ENCODE data around the gene CAST.

The CAST gene

GRCh38 chr5:96654209-96654608, 8.0 kb upstream of the CAST start:
- Histone ChIP-seq H3K9me3 (ENCODE audit: severe bottlenecking) (no peaks in the 10 kb centered on the region), H3K27me3 (ENCODE audit: insufficient read depth, low read depth, severe bottlenecking) (no peaks in the 10 kb centered on the region), H3K27ac (no peak overlapping the region), H3K36me3 (no peaks in the 10 kb centered on the region), H3K4me3 (ENCODE audit: low read depth, low read length) (no peak overlapping the region)
- no peak for TF ChIP-seq CTCF (IDR thresholded peaks at IDR 0.05; ENCODE audit: low read depth, low read length)
- DNase-seq: no peak

DNA sequence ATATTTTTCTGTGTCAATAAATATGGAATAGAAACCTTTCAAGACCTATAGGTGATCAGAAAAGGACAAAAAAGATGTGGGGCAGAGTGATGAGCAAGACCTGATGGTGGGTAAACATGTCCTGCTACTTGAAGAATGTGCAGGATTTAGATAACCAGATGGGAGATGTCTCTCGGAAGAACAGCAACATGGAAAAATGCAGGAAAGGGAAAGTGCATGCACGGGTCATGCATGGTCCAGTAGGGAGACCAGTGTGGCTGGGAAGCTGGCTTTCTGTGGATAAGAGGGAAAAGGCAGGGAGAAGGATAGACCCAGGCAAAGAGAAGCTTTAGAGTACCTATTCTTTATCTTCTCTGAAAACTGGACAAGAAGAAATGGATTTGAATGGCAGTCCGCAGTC, 7.1 kb upstream of the CAST start:
- Histone ChIP-seq H3K27ac (no peak overlapping the region), H3K9me3 (ENCODE audit: severe bottlenecking) (no peaks in the 10 kb centered on the region), H3K27me3 (ENCODE audit: insufficient read depth, low read depth, severe bottlenecking) (no peaks in the 10 kb centered on the region), H3K36me3 (no peaks in the 10 kb centered on the region), H3K4me3 (ENCODE audit: low read depth, low read length) (no peak overlapping the region)
- DNase-seq: no peak
- TF ChIP-seq CTCF (IDR thresholded peaks at IDR 0.05; ENCODE audit: low read depth, low read length): no peak

DNA sequence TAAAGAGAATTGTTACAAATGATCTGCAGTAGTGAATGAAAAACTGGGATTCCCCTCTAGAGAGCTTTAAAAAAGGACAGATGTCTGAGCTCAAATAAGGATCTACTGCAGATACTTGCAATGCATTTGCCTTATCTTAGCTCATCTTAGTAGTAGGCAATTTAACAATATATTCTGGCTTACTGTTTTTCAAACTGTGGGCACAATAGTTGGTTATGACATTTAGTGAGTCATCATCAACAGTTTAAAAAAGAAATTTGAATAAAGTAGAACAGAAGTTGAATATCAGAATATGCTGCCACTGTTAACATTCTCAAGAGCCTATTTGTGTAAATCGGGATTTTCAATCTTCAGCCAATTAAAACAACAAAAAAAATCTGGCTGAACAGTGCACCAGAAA, 6.7 kb upstream of the CAST start:
- Histone ChIP-seq H3K36me3 (no peaks in the 10 kb centered on the region), H3K4me3 (ENCODE audit: low read depth, low read length) (no peak overlapping the region)

GRCh38 chr5:96657068-96657467, 5.1 kb upstream of the CAST start:
- no peak for DNase-seq
- Histone ChIP-seq H3K36me3 (no peaks in the 10 kb centered on the region), H3K27ac (no peak overlapping the region), H3K9me3 (ENCODE audit: severe bottlenecking) (no peaks in the 10 kb centered on the region), H3K4me3 (ENCODE audit: low read depth, low read length) (no peak overlapping the region), H3K27me3 (ENCODE audit: insufficient read depth, low read depth, severe bottlenecking) (no peaks in the 10 kb centered on the region)
- TF ChIP-seq CTCF (IDR thresholded peaks at IDR 0.05; ENCODE audit: low read depth, low read length): no peak

More for the DNA sequence above, 6.7 kb upstream of the CAST start:
- H3K27me3 ChIP-seq (ENCODE audit: insufficient read depth, low read depth, severe bottlenecking): no peaks in the 10 kb centered on the region
- DNase-seq: no peak
- no peak for TF ChIP-seq CTCF (IDR thresholded peaks at IDR 0.05; ENCODE audit: low read depth, low read length)
- H3K9me3 ChIP-seq (ENCODE audit: severe bottlenecking): no peaks in the 10 kb centered on the region
- H3K27ac ChIP-seq: no peak overlapping the region

DNA sequence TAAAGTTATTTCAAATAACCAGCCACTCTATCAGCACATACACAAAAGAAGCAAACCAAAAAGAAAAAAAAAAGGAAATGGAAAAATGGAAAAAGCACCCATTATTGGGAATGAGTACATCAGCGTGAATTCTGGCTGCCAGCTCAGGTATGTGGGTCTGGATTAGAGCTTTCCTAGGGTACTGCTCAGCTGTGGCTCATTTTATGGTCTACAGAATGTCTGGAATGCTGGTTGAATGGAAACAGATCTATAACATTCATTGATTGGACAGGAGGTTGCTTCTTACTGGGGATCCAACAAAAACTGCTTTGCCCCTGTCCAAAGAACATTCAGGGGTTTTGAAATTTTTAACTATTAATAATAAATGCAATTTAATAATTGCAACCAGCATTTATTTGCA, 3.9 kb upstream of the CAST start:
- Histone ChIP-seq H3K36me3 (no peaks in the 10 kb centered on the region), H3K27ac (no peak overlapping the region), H3K4me3 (ENCODE audit: low read depth, low read length) (no peak overlapping the region), H3K9me3 (ENCODE audit: severe bottlenecking) (no peaks in the 10 kb centered on the region), H3K27me3 (ENCODE audit: insufficient read depth, low read depth, severe bottlenecking) (no peaks in the 10 kb centered on the region)
- DNase-seq: no peak
- no peak for TF ChIP-seq CTCF (IDR thresholded peaks at IDR 0.05; ENCODE audit: low read depth, low read length)

DNA sequence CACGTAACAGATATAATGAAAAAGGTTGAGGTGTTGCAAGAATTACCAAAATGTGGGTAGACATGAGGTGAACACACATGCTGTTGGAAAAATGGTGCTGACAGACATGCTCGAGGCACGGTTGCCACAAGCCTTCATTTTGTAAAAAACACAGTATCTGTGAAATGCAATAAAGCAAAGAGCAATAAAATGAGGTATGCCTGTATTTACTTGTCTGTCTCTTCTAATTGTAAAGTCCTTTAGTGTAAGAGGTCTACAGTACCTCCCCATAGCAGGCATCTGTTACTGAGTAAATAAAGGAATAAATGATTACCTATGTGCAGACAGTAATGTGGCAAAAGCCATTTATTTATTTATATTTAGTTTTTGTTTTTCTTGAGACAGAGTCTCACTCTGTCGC, 3.0 kb upstream of the CAST start:
- DNase-seq: no peak
- no peaks in the 10 kb centered on the region for H3K36me3 ChIP-seq
- TF ChIP-seq CTCF (IDR thresholded peaks at IDR 0.05; ENCODE audit: low read depth, low read length): no peak
- H3K4me3 ChIP-seq (ENCODE audit: low read depth, low read length): no peak overlapping the region
- no peaks in the 10 kb centered on the region for H3K9me3 ChIP-seq (ENCODE audit: severe bottlenecking)
- no peak overlapping the region for H3K27ac ChIP-seq
- H3K27me3 ChIP-seq (ENCODE audit: insufficient read depth, low read depth, severe bottlenecking): no peaks in the 10 kb centered on the region

All from WERI-Rb-1 (cell line).